Measurements from ENCODE around the gene SSTR3. TPM values are rescaled to one million over a fixed set of nuclear protein-coding genes. Genes with fewer than 3 reads are reported as not detected.

SSTR3 gene
- total and polyA plus RNA-seq, 10 of the 15 experiments (the other 5 are each of a cell fraction or from before 2014, with no cell fraction given): 0.03 to 4.5 (median 2.4) TPM

DNA sequence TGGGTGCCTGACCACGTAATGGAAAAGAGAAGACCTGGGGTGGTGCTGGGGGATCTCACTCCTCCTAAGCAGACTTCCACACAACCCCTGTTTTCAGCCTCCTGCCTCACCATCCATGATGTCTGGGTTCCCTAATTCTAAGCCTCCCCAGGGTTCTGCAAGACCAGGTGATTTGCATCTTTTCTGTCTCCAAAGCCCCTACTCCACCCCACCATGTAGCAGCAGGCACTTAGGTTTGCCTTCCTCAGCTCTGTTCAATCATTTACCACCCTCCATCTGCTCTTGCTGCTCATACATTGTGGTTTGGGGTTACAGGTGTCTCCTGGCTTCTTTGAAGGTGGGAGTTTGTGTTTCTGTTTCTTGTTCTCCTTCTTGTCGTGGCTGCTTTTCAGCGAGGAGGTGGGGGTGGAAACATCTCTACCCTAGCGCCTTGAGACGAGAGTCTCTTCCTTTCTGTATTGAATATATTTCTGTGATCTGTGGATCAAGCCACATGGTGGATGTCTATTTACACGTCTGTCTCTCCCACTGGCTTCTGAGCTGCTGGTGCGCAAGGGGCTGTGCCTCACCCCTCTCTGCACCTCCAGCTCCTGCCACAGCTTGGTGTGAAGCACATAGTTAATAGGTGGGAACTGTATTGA, 6.6 kb upstream of the SSTR3 start (continued):
- no peak for TF ChIP-seq RCOR1 (conservative IDR thresholded peaks at IDR 0.05; ENCODE audit: low read depth, low read length)
- peak; percentile 9; the same call in 1 of the 2 replicates for TF ChIP-seq RAD51 (IDR thresholded peaks at IDR 0.05)
- no peak for TF ChIP-seq LARP7 (IDR thresholded peaks at IDR 0.05)
- TF ChIP-seq SUZ12 (IDR thresholded peaks at IDR 0.05; ENCODE audit: unreplicated experiment): no peak
- TF ChIP-seq ATF7 (IDR thresholded peaks at IDR 0.05; ENCODE audit: low read depth): peak; percentile 93
- TF ChIP-seq, protein P1, sequence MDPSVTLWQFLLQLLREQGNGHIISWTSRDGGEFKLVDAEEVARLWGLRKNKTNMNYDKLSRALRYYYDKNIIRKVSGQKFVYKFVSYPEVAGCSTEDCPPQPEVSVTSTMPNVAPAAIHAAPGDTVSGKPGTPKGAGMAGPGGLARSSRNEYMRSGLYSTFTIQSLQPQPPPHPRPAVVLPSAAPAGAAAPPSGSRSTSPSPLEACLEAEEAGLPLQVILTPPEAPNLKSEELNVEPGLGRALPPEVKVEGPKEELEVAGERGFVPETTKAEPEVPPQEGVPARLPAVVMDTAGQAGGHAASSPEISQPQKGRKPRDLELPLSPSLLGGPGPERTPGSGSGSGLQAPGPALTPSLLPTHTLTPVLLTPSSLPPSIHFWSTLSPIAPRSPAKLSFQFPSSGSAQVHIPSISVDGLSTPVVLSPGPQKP (IDR thresholded peaks at IDR 0.05; ENCODE audit: low read depth, low read length): no peak; the same call in 1 of the 2 replicates
- TF ChIP-seq CUX1 (IDR thresholded peaks at IDR 0.05; ENCODE audit: insufficient replicate concordance, low read depth, low read length): no peak
- TF ChIP-seq HDAC2 (IDR thresholded peaks at IDR 0.05): no peak
- TF ChIP-seq CBX3 (IDR thresholded peaks at IDR 0.05; ENCODE audit: borderline replicate concordance, low read depth): no peak
- TF ChIP-seq, protein P2, sequence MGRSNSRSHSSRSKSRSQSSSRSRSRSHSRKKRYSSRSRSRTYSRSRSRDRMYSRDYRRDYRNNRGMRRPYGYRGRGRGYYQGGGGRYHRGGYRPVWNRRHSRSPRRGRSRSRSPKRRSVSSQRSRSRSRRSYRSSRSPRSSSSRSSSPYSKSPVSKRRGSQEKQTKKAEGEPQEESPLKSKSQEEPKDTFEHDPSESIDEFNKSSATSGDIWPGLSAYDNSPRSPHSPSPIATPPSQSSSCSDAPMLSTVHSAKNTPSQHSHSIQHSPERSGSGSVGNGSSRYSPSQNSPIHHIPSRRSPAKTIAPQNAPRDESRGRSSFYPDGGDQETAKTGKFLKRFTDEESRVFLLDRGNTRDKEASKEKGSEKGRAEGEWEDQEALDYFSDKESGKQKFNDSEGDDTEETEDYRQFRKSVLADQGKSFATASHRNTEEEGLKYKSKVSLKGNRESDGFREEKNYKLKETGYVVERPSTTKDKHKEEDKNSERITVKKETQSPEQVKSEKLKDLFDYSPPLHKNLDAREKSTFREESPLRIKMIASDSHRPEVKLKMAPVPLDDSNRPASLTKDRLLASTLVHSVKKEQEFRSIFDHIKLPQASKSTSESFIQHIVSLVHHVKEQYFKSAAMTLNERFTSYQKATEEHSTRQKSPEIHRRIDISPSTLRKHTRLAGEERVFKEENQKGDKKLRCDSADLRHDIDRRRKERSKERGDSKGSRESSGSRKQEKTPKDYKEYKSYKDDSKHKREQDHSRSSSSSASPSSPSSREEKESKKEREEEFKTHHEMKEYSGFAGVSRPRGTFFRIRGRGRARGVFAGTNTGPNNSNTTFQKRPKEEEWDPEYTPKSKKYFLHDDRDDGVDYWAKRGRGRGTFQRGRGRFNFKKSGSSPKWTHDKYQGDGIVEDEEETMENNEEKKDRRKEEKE (IDR thresholded peaks at IDR 0.05): no peak
- peak; percentile 69 for TF ChIP-seq GATAD2B (conservative IDR thresholded peaks at IDR 0.05; ENCODE audit: low read depth)
- peak; percentile 79 for TF ChIP-seq FOXM1 (IDR thresholded peaks at IDR 0.05; ENCODE audit: low read depth, low read length)
- peak; percentile 67 for TF ChIP-seq SPI1 (IDR thresholded peaks at IDR 0.05; ENCODE audit: borderline replicate concordance, insufficient read depth, low read depth, low read length)
- peak; percentile 76 for TF ChIP-seq POLR2AphosphoS5 (IDR thresholded peaks at IDR 0.05; ENCODE audit: low read length)
- peak in 1 of 2 experiments; percentile 85; a peak in 1 of 3 replicates for TF ChIP-seq EGR1 (IDR thresholded peaks at IDR 0.05; ENCODE audit: borderline replicate concordance in 1 of 2, low read depth in 2 of 2, low read length in 2 of 2)
- TF ChIP-seq SMAD5 (IDR thresholded peaks at IDR 0.05; ENCODE audit: low read depth): no peak; the same call in none of the 2 replicates
- TF ChIP-seq SRF (IDR thresholded peaks at IDR 0.05; ENCODE audit: low read depth in 2 of 2, low read length in 2 of 2): 0 out of 4 replicates have a peak, but pooled peaks of 1 of the 2 experiments have one; percentile 10
- TF ChIP-seq TARDBP (IDR thresholded peaks at IDR 0.05; ENCODE audit: borderline replicate concordance): no peak
- peak; percentile 78 for TF ChIP-seq SMAD1 (IDR thresholded peaks at IDR 0.05; ENCODE audit: low read depth, partially characterized antibody)
- TF ChIP-seq CHD4 (IDR thresholded peaks at IDR 0.05): no peak
- peak; percentile 87 for TF ChIP-seq NFIC (IDR thresholded peaks at IDR 0.05; ENCODE audit: low read depth, low read length)
- peak; percentile 76 for TF ChIP-seq SP1 (IDR thresholded peaks at IDR 0.05; ENCODE audit: low read depth, low read length)
- peak; percentile 98 for TF ChIP-seq TCF12 (IDR thresholded peaks at IDR 0.05; ENCODE audit: low read depth, low read length)

All from GM12878 (cell line).